WTC11 (cell line): ENCODE measurements around the gene TBC1D12. TPM values are rescaled to one million over a fixed set of nuclear protein-coding genes. Genes with fewer than 3 reads are reported as not detected.

ENCODE experiments used
- ATAC-seq: fragments of 200-7000 bp; cut with Tn5 transposase; 2 replicates; pipeline ENCODE4 v1.10.0; 2021; ENCODE audit warnings: mild to moderate bottlenecking, moderate library complexity
- CTCF ChIA-PET: fragments of 300-600 bp; sonication (Branson Sonifier 250); formaldehyde crosslinking; loops from one replicate; lab custom pipeline; 2021; ENCODE audit warnings: antibody characterized with exemption; lab: Charles Lee
- POLR2A ChIA-PET: fragments of 350-600 bp; sonication (Branson Sonifier 250); formaldehyde crosslinking; loops from one replicate; lab custom pipeline; 2021; ENCODE audit warnings: antibody characterized with exemption; lab: Charles Lee
- DNase-seq: peaks from one replicate; pipeline ENCODE4 v3.0.0; 2021; ENCODE audit warnings: low spot score
- H3K27ac Mint-ChIP-seq: 2 replicates; pipeline ENCODE4 v1.8.0; 2021; ENCODE audit warnings: mixed read lengths
- H3K27me3 Mint-ChIP-seq: 2 replicates; pipeline ENCODE4 v1.8.0; 2021; ENCODE audit warnings: low read depth, mild to moderate bottlenecking, moderate library complexity, mixed read lengths
- H3K36me3 Mint-ChIP-seq: 2 replicates; pipeline ENCODE4 v1.8.0; 2021; ENCODE audit warnings: mixed read lengths
- H3K4me1 Mint-ChIP-seq: 2 replicates; pipeline ENCODE4 v1.8.0; 2022; ENCODE audit warnings: mixed read lengths
- H3K4me3 Mint-ChIP-seq: 2 replicates; pipeline ENCODE4 v1.8.0; 2021; ENCODE audit warnings: mild to moderate bottlenecking, moderate library complexity, mixed read lengths
- H3K9me3 Mint-ChIP-seq: 2 replicates; pipeline ENCODE4 v1.8.0; 2021; ENCODE audit warnings: mixed read lengths
- ATF3 ChIP-seq: sonication (generic); formaldehyde crosslinking; conservative IDR thresholded peaks from 2 replicates; pipeline ENCODE4 v1.8.1; 2022; ENCODE audit warnings: mild to moderate bottlenecking, missing genetic modification reagents
- ATF6 ChIP-seq: sonication (generic); formaldehyde crosslinking; IDR thresholded peaks from 2 replicates; pipeline ENCODE4 v1.8.1; 2023; ENCODE audit warnings: mild to moderate bottlenecking, missing genetic modification reagents
- CDX4 ChIP-seq: fragments of 250-450 bp; sonication (Bioruptor Pico); IDR thresholded peaks from 2 replicates; pipeline ENCODE4 v1.9.0; 2021; ENCODE audit warnings: moderate library complexity, mild to moderate bottlenecking, inconsistent platforms, borderline replicate concordance
- CREM ChIP-seq: sonication (generic); formaldehyde crosslinking; IDR thresholded peaks from 2 replicates; pipeline ENCODE4 v1.8.1; 2022; ENCODE audit warnings: mild to moderate bottlenecking, missing genetic modification reagents, moderate library complexity
- ESRRA ChIP-seq: sonication (generic); formaldehyde crosslinking; IDR thresholded peaks from 2 replicates; pipeline ENCODE4 v1.8.1; 2022; ENCODE audit warnings: mild to moderate bottlenecking, missing genetic modification reagents, borderline replicate concordance
- FOXJ3 ChIP-seq: sonication (generic); formaldehyde crosslinking; IDR thresholded peaks from 2 replicates; pipeline ENCODE4 v1.9.0; 2021; ENCODE audit warnings: missing genetic modification reagents, mild to moderate bottlenecking, borderline replicate concordance
- FOXK1 ChIP-seq: sonication (generic); formaldehyde crosslinking; IDR thresholded peaks from 2 replicates; pipeline ENCODE4 v1.8.0; 2022; ENCODE audit warnings: mild to moderate bottlenecking, moderate library complexity, missing genetic modification reagents
- IRF2 ChIP-seq: sonication (generic); formaldehyde crosslinking; IDR thresholded peaks from 2 replicates; pipeline ENCODE4 v1.8.0; 2022; ENCODE audit warnings: low read depth, missing genetic modification reagents, borderline replicate concordance
- KAT7 ChIP-seq: sonication (generic); formaldehyde crosslinking; IDR thresholded peaks from 2 replicates; pipeline ENCODE4 v1.8.1; 2023; ENCODE audit warnings: missing genetic modification reagents, mild to moderate bottlenecking, borderline replicate concordance
- PRDM15 ChIP-seq: sonication (generic); formaldehyde crosslinking; IDR thresholded peaks from 2 replicates; pipeline ENCODE4 v1.8.0; 2022; ENCODE audit warnings: missing genetic modification reagents
- PREB ChIP-seq: sonication (generic); formaldehyde crosslinking; IDR thresholded peaks from 2 replicates; pipeline ENCODE4 v1.8.1; 2022; ENCODE audit warnings: mild to moderate bottlenecking, missing genetic modification reagents, moderate library complexity, borderline replicate concordance
- RORB ChIP-seq: fragments of 250-450 bp; sonication (Bioruptor Pico); IDR thresholded peaks from 2 replicates; pipeline ENCODE4 v1.9.0; 2021; ENCODE audit warnings: mild to moderate bottlenecking
- SOX15 ChIP-seq: fragments of 250-450 bp; sonication (Bioruptor Pico); IDR thresholded peaks from 2 replicates; pipeline ENCODE4 v1.9.0; 2021; ENCODE audit warnings: mild to moderate bottlenecking
- ZBTB43 ChIP-seq: sonication (generic); formaldehyde crosslinking; IDR thresholded peaks from 2 replicates; pipeline ENCODE4 v1.8.1; 2023; ENCODE audit warnings: mild to moderate bottlenecking, missing genetic modification reagents
- ZNF121 ChIP-seq: sonication (generic); formaldehyde crosslinking; IDR thresholded peaks from 2 replicates; pipeline ENCODE4 v1.8.0; 2023; ENCODE audit warnings: missing genetic modification reagents
- ZNF232 ChIP-seq: sonication (generic); formaldehyde crosslinking; IDR thresholded peaks from 2 replicates; pipeline ENCODE4 v1.8.0; 2022; ENCODE audit warnings: mild to moderate bottlenecking, missing genetic modification reagents
- ZNF423 ChIP-seq: fragments of 250-450 bp; sonication (Bioruptor Pico); IDR thresholded peaks from 2 replicates; pipeline ENCODE4 v2.1.2; 2022; ENCODE audit warnings: mild to moderate bottlenecking, moderate library complexity
- total RNA-seq: library from RNA; stranded (reverse); gene quantifications from 3 replicates; pipeline ENCODE4 v1.2.3, GENCODE V29; 2021

The TBC1D12 gene
- total RNA-seq, 1 experiment from 2014 or later = 2.2 TPM

- H3K27me3 Mint-ChIP-seq = no peaks in the 10 kb centered on the region
- ATAC-seq (no peak), DNase-seq (no peak)
- peaks cover 31% of the 10 kb centered on the region for H3K9me3 Mint-ChIP-seq
- no peaks in the 10 kb centered on the region for H3K4me1 Mint-ChIP-seq
- TF ChIP-seq CREM (CRISPR knock-in tag) (no peak), CDX4 (CRISPR knock-in tag) (no peak), ATF3 (CRISPR knock-in tag) (no peak), PREB (CRISPR knock-in tag) (no peak)
- TF ChIP-seq, all 79 proteins: peak for 0
- peaks cover 15% of the 10 kb centered on the region for H3K36me3 Mint-ChIP-seq
- ChIA-PET CTCF (no interaction called here), POLR2A (no interaction called here)
- H3K27ac Mint-ChIP-seq = no peak overlapping the region
- H3K4me3 Mint-ChIP-seq = no peak overlapping the region
These were observed 22.5 kb downstream of the TBC1D12 start for GRCh38 chr10:94424714-94425337.

GRCh38 chr10:94425942-94426341 lies 23.6 kb downstream of the TBC1D12 start:
- Mint-ChIP-seq H3K27me3 (no peaks in the 10 kb centered on the region), H3K4me1 (no peaks in the 10 kb centered on the region), H3K27ac (no peak overlapping the region), H3K36me3 (peaks cover 15% of the 10 kb centered on the region), H3K4me3 (no peak overlapping the region), H3K9me3 (peaks cover 25% of the 10 kb centered on the region)
- POLR2A ChIA-PET = no interaction called here
- TF ChIP-seq PREB (CRISPR knock-in tag) (no peak), ZBTB43 (CRISPR knock-in tag) (no peak), FOXK1 (CRISPR knock-in tag) (no peak), SOX15 (CRISPR knock-in tag) (no peak), RORB (CRISPR knock-in tag) (no peak)
- CTCF ChIA-PET = no interaction called here
- ATAC-seq (no peak), DNase-seq (no peak)

- no peaks in the 10 kb centered on the region for H3K4me1 Mint-ChIP-seq
- CTCF ChIA-PET = no interaction called here
- POLR2A ChIA-PET = no interaction called here
- no peaks in the 10 kb centered on the region for H3K27me3 Mint-ChIP-seq
- no peak overlapping the region for H3K27ac Mint-ChIP-seq
- H3K4me3 Mint-ChIP-seq = no peak overlapping the region
- peaks cover 25% of the 10 kb centered on the region for H3K9me3 Mint-ChIP-seq
- DNase-seq = no peak
- peaks cover 15% of the 10 kb centered on the region for H3K36me3 Mint-ChIP-seq
- ATAC-seq = no peak
- TF ChIP-seq PRDM15 (no peak), IRF2 (CRISPR knock-in tag) (no peak), ATF3 (CRISPR knock-in tag) (no peak), ZNF232 (no peak), ZNF121 (CRISPR knock-in tag) (no peak), ZNF423 (no peak), ESRRA (CRISPR knock-in tag) (no peak), ATF6 (CRISPR knock-in tag) (no peak), CDX4 (CRISPR knock-in tag) (no peak), FOXJ3 (CRISPR knock-in tag) (no peak), KAT7 (no peak)
These were observed 24.8 kb downstream of the TBC1D12 start for GRCh38 chr10:94427166-94427565.
